C4-2B (cell line): ENCODE data around the gene CRISP2.

ENCODE experiments used
- H3K27ac ChIP-seq: fragments of 450-650 bp; 2 replicates; pipeline ENCODE4 v1.5.1; 2017
- ZFX ChIP-seq: fragments of 450-650 bp; IDR thresholded peaks from 2 replicates; pipeline ENCODE4 v1.6.1; 2017
- TF ChIP-seq, protein P1 (sequence below): fragments of 450-650 bp; conservative IDR thresholded peaks from 2 replicates; pipeline ENCODE4 v1.5.1; 2017; ENCODE audit warnings: mild to moderate bottlenecking

CRISP2 gene

GRCh38 chr6:49646942-49647341 lies 66.4 kb downstream of the CRISP2 start:
- H3K27ac ChIP-seq = no peak overlapping the region
- TF ChIP-seq ZFX = no peak
- TF ChIP-seq, protein P1, sequence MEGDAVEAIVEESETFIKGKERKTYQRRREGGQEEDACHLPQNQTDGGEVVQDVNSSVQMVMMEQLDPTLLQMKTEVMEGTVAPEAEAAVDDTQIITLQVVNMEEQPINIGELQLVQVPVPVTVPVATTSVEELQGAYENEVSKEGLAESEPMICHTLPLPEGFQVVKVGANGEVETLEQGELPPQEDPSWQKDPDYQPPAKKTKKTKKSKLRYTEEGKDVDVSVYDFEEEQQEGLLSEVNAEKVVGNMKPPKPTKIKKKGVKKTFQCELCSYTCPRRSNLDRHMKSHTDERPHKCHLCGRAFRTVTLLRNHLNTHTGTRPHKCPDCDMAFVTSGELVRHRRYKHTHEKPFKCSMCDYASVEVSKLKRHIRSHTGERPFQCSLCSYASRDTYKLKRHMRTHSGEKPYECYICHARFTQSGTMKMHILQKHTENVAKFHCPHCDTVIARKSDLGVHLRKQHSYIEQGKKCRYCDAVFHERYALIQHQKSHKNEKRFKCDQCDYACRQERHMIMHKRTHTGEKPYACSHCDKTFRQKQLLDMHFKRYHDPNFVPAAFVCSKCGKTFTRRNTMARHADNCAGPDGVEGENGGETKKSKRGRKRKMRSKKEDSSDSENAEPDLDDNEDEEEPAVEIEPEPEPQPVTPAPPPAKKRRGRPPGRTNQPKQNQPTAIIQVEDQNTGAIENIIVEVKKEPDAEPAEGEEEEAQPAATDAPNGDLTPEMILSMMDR = no peak

- H3K27ac ChIP-seq = no peak overlapping the region
- TF ChIP-seq, protein P1 = no peak
- no peak for TF ChIP-seq ZFX
Observed at GRCh38 chr6:49646130-49646824, 67.1 kb downstream of the CRISP2 start.

DNA sequence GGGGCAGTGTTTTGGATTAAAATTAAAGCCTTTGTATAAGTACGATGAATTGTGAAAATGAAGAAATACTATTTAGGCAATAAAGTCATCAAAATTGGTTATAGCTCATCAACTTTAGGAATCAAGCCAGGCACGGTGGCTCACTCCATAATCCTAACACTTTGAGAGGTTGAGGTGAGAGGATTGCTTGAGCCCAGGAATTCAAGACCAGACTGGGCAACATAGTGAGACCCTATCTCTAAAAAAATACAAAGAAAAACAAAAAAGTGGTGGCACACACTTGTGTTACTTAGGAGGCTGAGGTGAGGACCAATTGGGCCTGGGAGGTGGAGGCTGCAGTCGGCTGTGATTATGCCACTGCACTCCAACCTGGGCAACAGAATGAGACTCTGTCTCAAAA lies 68.2 kb downstream of the CRISP2 start:
- no peak overlapping the region for H3K27ac ChIP-seq
- TF ChIP-seq, protein P1 = no peak
- no peak for TF ChIP-seq ZFX
